ENCODE measurements around the gene PSAPL1.

PSAPL1 gene

GRCh38 chr4:7416745-7417432, 17.8 kb downstream of the PSAPL1 start:
- no peak for DNase-seq

- DNase-seq, result no peak
These were observed 18.6 kb downstream of the PSAPL1 start for GRCh38 chr4:7415927-7416686.

DNA sequence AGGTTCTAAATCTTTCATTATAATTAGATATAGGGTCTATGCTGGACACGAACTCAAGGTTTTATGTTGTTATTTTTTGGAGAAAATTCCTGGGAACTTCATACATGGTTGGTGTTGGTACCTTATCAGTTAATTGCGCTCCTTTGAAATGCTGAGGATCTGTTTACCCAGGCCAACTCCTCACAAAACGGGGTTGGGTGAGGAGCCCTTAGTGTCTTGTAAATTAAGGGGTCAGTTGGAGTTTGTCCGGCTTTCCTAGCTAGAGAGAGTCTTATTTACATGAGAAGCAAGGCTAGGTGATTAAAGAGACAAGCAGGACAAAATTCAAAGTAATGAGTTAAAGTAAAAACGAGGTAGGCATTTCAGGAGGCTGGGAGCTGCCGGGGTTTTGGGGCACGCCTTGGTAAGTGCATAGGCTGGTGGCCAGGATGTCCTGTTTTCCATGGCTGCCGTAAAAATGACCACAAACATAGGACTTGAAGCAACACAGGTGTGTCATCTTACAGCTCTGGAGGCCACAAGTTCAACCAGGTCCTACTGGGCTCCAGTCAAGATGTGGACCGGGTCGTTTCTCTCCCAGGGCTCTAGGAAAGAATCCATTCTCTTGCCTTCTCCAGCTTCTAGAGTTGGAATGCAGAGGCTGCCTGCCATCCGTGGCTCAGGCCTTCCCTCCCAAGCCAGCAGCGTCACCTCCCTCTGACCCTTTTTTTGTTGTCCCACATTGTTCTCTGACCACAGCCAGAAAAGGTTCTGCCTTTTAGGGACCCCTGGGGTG, 19.8 kb downstream of the PSAPL1 start:
- DNase-seq, result no peak

GRCh38 chr4:7414046-7414445, 20.7 kb downstream of the PSAPL1 start:
- DNase-seq, result no peak

DNA sequence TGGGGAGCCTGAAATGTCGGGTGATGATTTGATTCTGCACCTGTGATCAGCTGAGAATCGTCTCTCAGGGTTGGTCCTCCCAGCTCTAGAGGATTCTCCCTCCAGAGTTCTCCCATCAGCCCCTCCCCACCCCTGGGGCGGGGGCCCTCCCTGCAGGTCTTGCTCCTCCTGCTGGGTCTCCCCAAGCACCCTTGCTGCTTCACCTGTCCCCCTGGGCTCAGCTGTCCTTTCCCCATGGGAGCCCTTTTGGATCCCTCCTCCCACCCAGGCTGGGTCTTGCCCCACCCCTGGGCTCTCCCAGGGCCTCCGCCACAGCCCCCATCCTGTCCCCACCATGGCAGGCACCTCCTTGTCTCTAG, 22.2 kb downstream of the PSAPL1 start:
- no peak for DNase-seq

DNA sequence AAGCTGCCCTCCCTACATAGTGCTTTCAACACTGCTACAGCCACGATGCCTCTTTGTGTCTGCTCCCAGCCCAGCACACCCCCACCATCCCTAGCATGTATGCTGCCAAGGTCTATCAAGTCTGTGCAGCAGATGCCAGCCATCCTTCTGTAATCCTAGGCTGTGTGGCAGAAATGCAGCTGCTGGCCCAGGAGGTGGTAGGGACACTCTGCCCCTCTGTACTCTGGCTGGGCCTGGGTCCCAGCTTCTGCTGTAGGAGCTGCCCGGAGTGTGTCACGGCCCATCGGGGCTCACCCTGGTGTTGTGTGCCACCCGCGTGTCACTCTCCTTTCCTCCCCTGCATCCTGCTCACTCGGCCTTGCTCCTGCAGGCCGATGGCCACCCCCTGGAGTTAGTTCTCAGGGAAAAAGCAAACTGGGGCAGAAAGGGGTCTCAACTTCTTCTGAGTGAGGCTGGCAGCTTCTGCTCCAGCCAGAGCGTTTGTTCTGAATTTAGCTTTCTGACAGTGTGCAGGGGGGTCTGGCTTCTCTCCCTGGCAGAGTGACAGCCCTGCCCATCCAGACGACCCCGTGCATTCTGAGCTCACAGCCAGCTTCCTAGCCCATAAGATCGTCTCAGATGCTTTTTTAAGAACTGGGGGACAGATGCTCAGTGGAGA, 22.7 kb downstream of the PSAPL1 start:
- no peak for DNase-seq

GRCh38 chr4:7411491-7411890, 23.2 kb downstream of the PSAPL1 start:
- no peak for DNase-seq

DNA sequence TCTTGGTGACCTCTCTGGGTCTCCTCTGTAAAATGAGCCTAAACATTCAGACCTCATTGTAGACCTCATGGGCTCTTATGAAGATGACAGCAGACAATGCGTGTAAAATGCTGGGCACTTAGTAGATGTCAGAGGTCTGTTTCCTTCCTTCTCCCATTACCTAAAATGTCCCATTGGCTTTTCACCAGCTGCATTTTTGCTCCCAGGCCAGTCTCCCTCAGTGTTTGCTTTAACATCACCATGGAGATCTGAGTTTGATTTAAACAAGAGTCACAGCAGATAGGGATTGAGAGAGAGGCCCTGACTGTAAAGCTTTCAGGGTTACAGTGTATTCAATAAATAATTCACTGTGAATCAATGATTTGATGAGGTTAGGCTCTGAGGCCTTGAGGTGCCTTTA, 24.3 kb downstream of the PSAPL1 start:
- no peak for DNase-seq

GRCh38 chr4:7408166-7408565, 26.6 kb downstream of the PSAPL1 start:
- DNase-seq, result no peak

- DNase-seq, result no peak
These were observed 31.7 kb downstream of the PSAPL1 start for GRCh38 chr4:7403001-7403400.

- no peak for DNase-seq
These were observed 32.2 kb downstream of the PSAPL1 start for GRCh38 chr4:7402526-7402925.

- DNase-seq, result no peak
These were observed 33.9 kb downstream of the PSAPL1 start for GRCh38 chr4:7400671-7401298.

GRCh38 chr4:7399440-7400234, 35.1 kb downstream of the PSAPL1 start:
- no peak for DNase-seq

DNA sequence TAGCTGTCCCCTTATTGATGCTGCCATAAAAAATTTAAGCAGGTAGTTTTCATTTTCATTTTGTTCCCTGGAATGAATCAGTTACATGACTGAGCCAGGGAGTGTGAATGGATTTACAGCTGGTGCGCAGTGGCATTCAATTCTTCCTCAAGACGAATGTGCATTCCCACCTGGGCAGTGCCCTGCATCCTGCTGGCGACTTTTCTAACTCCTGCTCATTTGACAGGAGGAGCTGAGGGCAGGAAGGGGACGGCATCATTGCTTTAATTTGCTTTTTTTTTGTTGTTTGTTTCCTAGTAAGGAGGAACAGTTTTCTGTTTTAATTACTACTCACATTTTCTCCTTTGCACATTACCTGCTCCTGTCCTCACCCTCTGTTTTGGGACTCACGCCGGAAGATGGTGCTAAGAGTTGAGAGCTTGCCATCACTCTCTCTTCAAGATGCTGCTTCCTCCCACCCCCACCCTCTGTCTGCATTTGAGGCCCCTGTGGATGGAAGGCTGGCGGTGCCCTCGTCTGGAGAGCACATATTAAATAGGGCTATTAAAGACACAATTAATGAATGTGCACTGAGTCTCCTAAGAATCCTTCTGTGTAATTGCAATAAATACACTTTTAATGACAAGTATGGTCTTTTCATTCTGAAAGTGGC, 35.8 kb downstream of the PSAPL1 start:
- DNase-seq, result no peak

- peak; percentile 44 for DNase-seq
These were observed 36.7 kb downstream of the PSAPL1 start for GRCh38 chr4:7398104-7398423.

GRCh38 chr4:7397206-7398103, 37.3 kb downstream of the PSAPL1 start:
- DNase-seq, result no peak

DNA sequence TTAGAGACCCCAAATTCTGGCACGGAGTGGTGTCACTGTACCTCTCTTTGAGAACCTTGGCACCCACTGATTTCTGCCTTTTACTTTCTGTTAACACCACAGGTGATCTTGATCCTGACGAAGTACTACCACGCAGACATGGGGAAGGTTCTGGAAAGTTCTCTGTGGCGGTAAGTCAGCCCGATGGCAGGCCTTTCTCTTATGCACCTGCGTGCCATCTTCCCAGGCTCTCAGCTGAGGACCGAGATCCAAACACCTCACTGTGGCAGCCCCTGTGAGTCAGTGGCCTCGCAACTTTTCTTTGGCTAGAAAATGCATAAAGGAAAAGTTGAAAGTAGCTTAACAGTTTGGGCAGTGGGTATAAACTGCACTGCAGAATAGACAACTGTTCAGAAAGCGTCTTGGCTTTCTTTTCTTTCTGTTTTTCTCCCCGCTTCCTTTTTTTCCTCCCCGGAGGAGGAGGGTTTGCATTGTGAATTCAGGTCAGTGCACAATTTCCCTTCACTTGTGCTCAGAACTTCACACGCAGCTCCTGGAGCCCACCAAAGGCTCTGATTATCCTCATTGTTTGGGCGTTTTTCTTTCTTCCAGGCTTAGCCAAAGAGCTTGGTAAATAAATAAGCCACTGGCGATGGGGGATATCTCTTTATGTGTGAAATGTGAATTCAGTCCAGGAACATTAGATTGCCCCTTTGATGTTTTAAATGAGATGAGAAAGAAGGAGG, 38.4 kb downstream of the PSAPL1 start:
- DNase-seq, result no peak

- DNase-seq, result no peak
These were observed 39.1 kb downstream of the PSAPL1 start for GRCh38 chr4:7395645-7396044.

- DNase-seq, result no peak
These were observed 39.9 kb downstream of the PSAPL1 start for GRCh38 chr4:7394681-7395451.
